ENCODE data around the gene LIG1. TPM values are rescaled to one million over a fixed set of nuclear protein-coding genes. Genes with fewer than 3 reads are reported as not detected.
"Not testable (repeated sequence)": the region's sequence is repeated elsewhere in the genome, so short reads cannot be mapped to it uniquely, and the experiment has no call there.

The LIG1 gene
- total RNA-seq, 2 experiments from 2014 or later, result 172 to 279 TPM

GRCh38 chr19:48094129-48094854 lies 75.9 kb downstream of the LIG1 start:
- POLR2A ChIA-PET, result no interaction called here

GRCh38 chr19:48091111-48091718 lies 78.9 kb downstream of the LIG1 start:
- H4K20me1 ChIP-seq (ENCODE audit: insufficient read depth, low read length); H3K9me3 ChIP-seq (ENCODE audit: low read length); POLR2A ChIA-PET; BruUV-seq (replicated peaks); H3K4me2 ChIP-seq (ENCODE audit: low read length); H3K4me3 ChIP-seq (ENCODE audit: low read depth, low read length, poor library complexity, severe bottlenecking); H3K79me2 ChIP-seq (ENCODE audit: insufficient read depth, low read depth, low read length); DNase-seq (ENCODE audit: low spot score); CTCF ChIA-PET (ENCODE audit: unreplicated experiment); H3K27ac ChIP-seq (ENCODE audit: low read depth, low read length, poor library complexity, severe bottlenecking); intact Hi-C loops (cut with micrococcal nuclease; ENCODE audit: unreplicated experiment); H2AFZ ChIP-seq (ENCODE audit: low read length); H3K9me2 ChIP-seq (ENCODE audit: insufficient read depth, low read length); H3K36me3 ChIP-seq (ENCODE audit: insufficient read depth, low read length); H3K4me1 ChIP-seq (ENCODE audit: insufficient read depth, low read length, poor library complexity, severe bottlenecking): not testable (repeated sequence)

More at GRCh38 chr19:48094129-48094854, 75.9 kb downstream of the LIG1 start:
- Histone ChIP-seq H3K9me3 (ENCODE audit: low read length) (no peaks in the 10 kb centered on the region), H3K4me2 (ENCODE audit: low read length) (no peak overlapping the region), H2AFZ (ENCODE audit: low read length) (no peak overlapping the region), H3K9me2 (ENCODE audit: insufficient read depth, low read length) (no peaks in the 10 kb centered on the region), H3K4me3 (ENCODE audit: low read depth, low read length, poor library complexity, severe bottlenecking) (no peak overlapping the region), H3K36me3 (ENCODE audit: insufficient read depth, low read length) (no peaks in the 10 kb centered on the region), H4K20me1 (ENCODE audit: insufficient read depth, low read length) (no peaks in the 10 kb centered on the region), H3K27ac (ENCODE audit: low read depth, low read length, poor library complexity, severe bottlenecking) (no peak overlapping the region), H3K4me1 (ENCODE audit: insufficient read depth, low read length, poor library complexity, severe bottlenecking) (no peaks in the 10 kb centered on the region), H3K79me2 (ENCODE audit: insufficient read depth, low read depth, low read length) (no peaks in the 10 kb centered on the region)
- CTCF ChIA-PET (ENCODE audit: unreplicated experiment), result no interaction called here
- no peak for TF ChIP-seq CTCF (conservative IDR thresholded peaks at IDR 0.05; ENCODE audit: low read length)
- TF ChIP-seq EZH2phosphoT487 (IDR thresholded peaks at IDR 0.05; ENCODE audit: borderline replicate concordance, low read depth, low read length), result no peak
- BruUV-seq (replicated peaks), result no TSS peak
- DNase-seq (ENCODE audit: low spot score), result no peak
- intact Hi-C loops (cut with micrococcal nuclease; ENCODE audit: unreplicated experiment), result no loop called here

- Histone ChIP-seq H3K27ac (ENCODE audit: low read depth, low read length, poor library complexity, severe bottlenecking) (no peak overlapping the region), H3K4me1 (ENCODE audit: insufficient read depth, low read length, poor library complexity, severe bottlenecking) (no peaks in the 10 kb centered on the region), H3K79me2 (ENCODE audit: insufficient read depth, low read depth, low read length) (no peaks in the 10 kb centered on the region), H3K9me3 (ENCODE audit: low read length) (no peaks in the 10 kb centered on the region), H2AFZ (ENCODE audit: low read length) (no peak overlapping the region), H4K20me1 (ENCODE audit: insufficient read depth, low read length) (no peaks in the 10 kb centered on the region), H3K36me3 (ENCODE audit: insufficient read depth, low read length) (no peaks in the 10 kb centered on the region), H3K4me2 (ENCODE audit: low read length) (no peak overlapping the region), H3K4me3 (ENCODE audit: low read depth, low read length, poor library complexity, severe bottlenecking) (no peak overlapping the region), H3K9me2 (ENCODE audit: insufficient read depth, low read length) (no peaks in the 10 kb centered on the region)
- ChIA-PET CTCF (ENCODE audit: unreplicated experiment) (no interaction called here), POLR2A (no interaction called here)
- intact Hi-C loops (cut with micrococcal nuclease; ENCODE audit: unreplicated experiment), result no loop called here
- TF ChIP-seq EZH2phosphoT487 (IDR thresholded peaks at IDR 0.05; ENCODE audit: borderline replicate concordance, low read depth, low read length) (no peak), CTCF (conservative IDR thresholded peaks at IDR 0.05; ENCODE audit: low read length) (no peak)
- no peak for DNase-seq (ENCODE audit: low spot score)
- BruUV-seq (replicated peaks), result no TSS peak
Observed at GRCh38 chr19:48090281-48090802, 79.8 kb downstream of the LIG1 start.

- H3K36me3 ChIP-seq (ENCODE audit: insufficient read depth, low read length); H3K4me3 ChIP-seq (ENCODE audit: low read depth, low read length, poor library complexity, severe bottlenecking); H3K4me1 ChIP-seq (ENCODE audit: insufficient read depth, low read length, poor library complexity, severe bottlenecking); H3K4me2 ChIP-seq (ENCODE audit: low read length); CTCF ChIA-PET (ENCODE audit: unreplicated experiment); H3K79me2 ChIP-seq (ENCODE audit: insufficient read depth, low read depth, low read length); DNase-seq (ENCODE audit: low spot score); H3K9me3 ChIP-seq (ENCODE audit: low read length); BruUV-seq (replicated peaks); H3K27ac ChIP-seq (ENCODE audit: low read depth, low read length, poor library complexity, severe bottlenecking); POLR2A ChIA-PET; H3K9me2 ChIP-seq (ENCODE audit: insufficient read depth, low read length); intact Hi-C loops (cut with micrococcal nuclease; ENCODE audit: unreplicated experiment); H2AFZ ChIP-seq (ENCODE audit: low read length); H4K20me1 ChIP-seq (ENCODE audit: insufficient read depth, low read length): not testable (repeated sequence)
Observed at GRCh38 chr19:48088991-48089390, 81.2 kb downstream of the LIG1 start.
